ENCODE results near the gene SLC25A11. TPM values are rescaled to one million over a fixed set of nuclear protein-coding genes. Genes with fewer than 3 reads are reported as not detected.

Gene SLC25A11
- total and polyA plus RNA-seq, 2 donors (not counting 1 experiment from before 2014, with no cell fraction given), result 32.3 to 44.4 TPM

- peaks cover 0 to 38% of the 10 kb centered on the region in 2 experiments for H3K36me3 ChIP-seq (replicated peaks in 1 of 2; ENCODE audit: control extremely low read depth in 1 of 2, control insufficient read depth in 1 of 2, extremely low read depth in 1 of 2, insufficient read depth in 2 of 2, low read length in 1 of 2)
- no peaks in the 10 kb centered on the region for H3K9me3 ChIP-seq (ENCODE audit: control extremely low read depth in 1 of 3, control insufficient read depth in 2 of 3, insufficient read depth in 1 of 3, low read length in 2 of 3)
- H3K4me1 ChIP-seq (ENCODE audit: control insufficient read depth in 2 of 2, insufficient read depth in 2 of 2, low read length in 2 of 2), result peaks cover 50 to 58% of the 10 kb centered on the region in 2 donors
- H3K9ac ChIP-seq (ENCODE audit: low read length), result peak overlapping the region; percentile 97
- peak overlapping the region; percentile 99 for H3K27ac Mint-ChIP-seq
- peak overlapping the region; percentile 70 to 99 (median 99) for H3K4me3 ChIP-seq (ENCODE audit: control extremely low read depth in 1 of 5, extremely low read depth in 1 of 5, insufficient read depth in 1 of 5, low read depth in 2 of 5, low read length in 4 of 5)
- no peaks in the 10 kb centered on the region for H3K9me3 Mint-ChIP-seq (ENCODE audit: insufficient read depth)
- peak overlapping the region; percentile 93 to 94 for H3K27ac ChIP-seq (ENCODE audit: low read length in 2 of 2)
- 0% methylated on average over 44 of the region's 56 CpGs for WGBS (ENCODE audit: insufficient coverage)
- H3K27me3 Mint-ChIP-seq, result no peaks in the 10 kb centered on the region
- peak overlapping the region; percentile 98 for H3K4me2 ChIP-seq (replicated peaks; ENCODE audit: low read depth, low read length, poor library complexity, severe bottlenecking)
- peaks cover 43% of the 10 kb centered on the region for H4K20me1 ChIP-seq (ENCODE audit: control insufficient read depth, insufficient read depth, low read length, poor library complexity, severe bottlenecking)
- peaks cover 58% of the 10 kb centered on the region for H3K4me1 Mint-ChIP-seq
- intact Hi-C loops (cut with micrococcal nuclease), result loop anchor here (1.0 to 10.0 kb wide), 8 partner anchors 7 to 985 kb away; partner anchors contain the start of genes ARRB2, ATP2A3, INCA1 and KIF1C
- H3K4me3 Mint-ChIP-seq, result peak overlapping the region; percentile 98
- POLR2A ChIA-PET, result interaction anchor here (0.6 to 4.9 kb wide), 11 partner anchors 8 to 980 kb away, joined by 3 to 81 read pairs (median 4); partner anchors contain the start of genes INCA1, KIF1C, RNF167 and SLC25A11
- ATAC-seq (ENCODE audit: low read depth) (peak; percentile 8), DNase-seq (peak; percentile 73)
- no peaks in the 10 kb centered on the region for H3K27me3 ChIP-seq (replicated peaks in 1 of 4; ENCODE audit: control extremely low read depth in 1 of 4, control insufficient read depth in 3 of 4, insufficient read depth in 4 of 4, low read length in 3 of 4)
- CTCF ChIA-PET, result interaction anchor here (1.3 to 3.0 kb wide), 5 partner anchors 11 to 50 kb away, joined by 3 to 16 read pairs (median 4); partner anchors contain the start of genes CHRNE, INCA1, KIF1C and SPAG7
- TF ChIP-seq CTCF (IDR thresholded peaks at IDR 0.05), result no peak
- no peak for TF ChIP-seq EZH2 (IDR thresholded peaks at IDR 0.05; ENCODE audit: borderline replicate concordance, insufficient read depth, low read depth, low read length, poor library complexity, severe bottlenecking)
- H2AFZ ChIP-seq (ENCODE audit: insufficient read depth, low read depth, low read length, poor library complexity, severe bottlenecking), result peak overlapping the region; percentile 97
- peaks cover 56% of the 10 kb centered on the region for H3K79me2 ChIP-seq (ENCODE audit: control insufficient read depth, insufficient read depth, low read length)
These were observed 7.7 kb upstream of the SLC25A11 start for GRCh38 chr17:4947411-4948165.

Data from B cell (primary cell).